Caco-2 (cell line): ENCODE results near the gene SSRP1. TPM values are rescaled to one million over a fixed set of nuclear protein-coding genes. Genes with fewer than 3 reads are reported as not detected.

ENCODE experiments used
- BruUV-seq: library from RNA; stranded (reverse); fragments of 400-500 nt; replicated peaks from 2 replicates; lab custom pipeline; 2021; lab: Mats Ljungman, UMichigan
- CTCF ChIA-PET: fragments of 300-600 bp; sonication (Branson Sonifier 250); formaldehyde crosslinking; loops from one replicate; lab custom pipeline; 2022; ENCODE audit warnings: antibody characterized with exemption; lab: Charles Lee
- POLR2A ChIA-PET: fragments of 300-600 bp; sonication (Branson Sonifier 250); formaldehyde crosslinking; loops from one replicate; lab custom pipeline; 2022; ENCODE audit warnings: antibody characterized with exemption; lab: Charles Lee
- DNase-seq, 2 experiments: peaks; one replicate each; pipeline versions ENCODE4 v3.0.0 to v3.0.0-alpha.2; 2020 to 2022
- H3K27me3 ChIP-seq: replicated peaks from 2 replicates; pipeline ENCODE4 v1.6.0; 2011; ENCODE audit warnings: low read length; ENCODE audit not compliant: control insufficient read depth, insufficient read depth
- H3K36me3 ChIP-seq: 2 replicates; pipeline ENCODE4 v1.5.1; 2011; ENCODE audit warnings: low read length; ENCODE audit not compliant: control insufficient read depth, insufficient read depth
- H3K4me1 ChIP-seq: fragments of 250-450 bp; sonication (Bioruptor Pico); 2 replicates; pipeline ENCODE4 v1.5.1; 2020; ENCODE audit warnings: mild to moderate bottlenecking
- H3K4me3 ChIP-seq: 2 replicates; pipeline ENCODE4 v1.5.1; 2011; ENCODE audit warnings: low read depth, mild to moderate bottlenecking, control low read depth, low read length
- H3K9me3 ChIP-seq: fragments of 250-450 bp; sonication (Bioruptor Pico); 2 replicates; pipeline ENCODE4 v1.5.1; 2020; ENCODE audit warnings: mild to moderate bottlenecking, moderate library complexity
- H3K27ac Mint-ChIP-seq: one replicate; pipeline ENCODE4 v1.8.0; 2022; ENCODE audit warnings: mixed read lengths; ENCODE audit not compliant: unreplicated experiment
- H3K27me3 Mint-ChIP-seq: one replicate; pipeline ENCODE4 v1.8.0; 2022; ENCODE audit warnings: mixed read lengths; ENCODE audit not compliant: insufficient read depth, unreplicated experiment
- H3K36me3 Mint-ChIP-seq: one replicate; pipeline ENCODE4 v1.8.0; 2022; ENCODE audit warnings: mild to moderate bottlenecking, mixed read lengths; ENCODE audit not compliant: insufficient read depth, unreplicated experiment
- H3K4me1 Mint-ChIP-seq: one replicate; pipeline ENCODE4 v1.8.0; 2022; ENCODE audit warnings: low read depth, mixed read lengths; ENCODE audit not compliant: unreplicated experiment
- H3K4me3 Mint-ChIP-seq: one replicate; pipeline ENCODE4 v1.8.0; 2022; ENCODE audit warnings: mild to moderate bottlenecking, moderate library complexity, mixed read lengths; ENCODE audit not compliant: unreplicated experiment
- H3K9me3 Mint-ChIP-seq: one replicate; pipeline ENCODE4 v1.8.0; 2022; ENCODE audit warnings: mixed read lengths; ENCODE audit not compliant: unreplicated experiment
- CTCF ChIP-seq, 2 experiments: fragments of 200-600 bp in 1 of 2; IDR thresholded peaks; 1 replicate in 1 of 2; 2 replicates in 1 of 2; pipeline versions ENCODE4 v1.5.1 to v1.8.0; 2011 to 2022; ENCODE audit warnings: antibody characterized with exemption in 1 of 2, control low read depth in 1 of 2, inconsistent platforms in 1 of 2, low read depth in 1 of 2, low read length in 1 of 2, mild to moderate bottlenecking in 1 of 2, moderate library complexity in 1 of 2; ENCODE audit not compliant: insufficient read depth in 1 of 2, severe bottlenecking in 1 of 2, unreplicated experiment in 1 of 2
- intact Hi-C: fragments of 100-400 bp; cut with micrococcal nuclease; formaldehyde crosslinking; loops from one replicate; pipeline ENCODE4 v1.10.0; 2022; ENCODE audit not compliant: unreplicated experiment
- total RNA-seq: library from RNA; stranded (reverse); gene quantifications from 2 replicates; pipeline ENCODE4 v1.2.3, GENCODE V29; 2022

The SSRP1 gene
- total RNA-seq, 1 experiment from 2014 or later = 212 TPM

GRCh38 chr11:57303280-57303989 is 32.3 kb downstream of the SSRP1 start:
- peaks cover 22% of the 10 kb centered on the region for H3K36me3 ChIP-seq
- DNase-seq = no peak
- Mint-ChIP-seq H3K4me3 (no peak overlapping the region), H3K27ac (peak overlapping the region; percentile 59), H3K4me1 (peaks cover 20% of the 10 kb centered on the region), H3K36me3 (peaks cover 90% of the 10 kb centered on the region), H3K27me3 (no peaks in the 10 kb centered on the region), H3K9me3 (no peaks in the 10 kb centered on the region)
- H3K9me3 ChIP-seq = no peaks in the 10 kb centered on the region; the same call in 1 of the 2 replicates
- H3K27me3 ChIP-seq = no peaks in the 10 kb centered on the region
- CTCF ChIA-PET = interaction anchor here (1.6 kb wide), 1 partner anchor 25 kb away, joined by 3 read pairs; no protein-coding TSS in a partner anchor
- H3K4me1 ChIP-seq = no peaks in the 10 kb centered on the region
- TF ChIP-seq CTCF (IDR thresholded peaks at IDR 0.05; ENCODE audit: insufficient read depth in 1 of 2, low read depth in 1 of 2, low read length in 1 of 2, severe bottlenecking in 1 of 2, unreplicated experiment in 1 of 2) = no peak
- POLR2A ChIA-PET = no interaction called here
- BruUV-seq = no TSS peak
- intact Hi-C loops = no loop called here
- no peak overlapping the region for H3K4me3 ChIP-seq

GRCh38 chr11:57302489-57302888 is 33.2 kb downstream of the SSRP1 start:
- H3K36me3 ChIP-seq = peaks cover 22% of the 10 kb centered on the region
- intact Hi-C loops = no loop called here
- CTCF ChIA-PET = no interaction called here

More at GRCh38 chr11:57302489-57302888, 33.2 kb downstream of the SSRP1 start:
- POLR2A ChIA-PET = no interaction called here
- no peaks in the 10 kb centered on the region; the same call in 1 of the 2 replicates for H3K9me3 ChIP-seq
- Mint-ChIP-seq H3K4me1 (peaks cover 15% of the 10 kb centered on the region), H3K36me3 (peaks cover 90% of the 10 kb centered on the region), H3K4me3 (no peak overlapping the region), H3K27ac (no peak overlapping the region), H3K27me3 (no peaks in the 10 kb centered on the region), H3K9me3 (no peaks in the 10 kb centered on the region)
- no peak for DNase-seq
- H3K4me3 ChIP-seq = no peak overlapping the region
- TF ChIP-seq CTCF (IDR thresholded peaks at IDR 0.05; ENCODE audit: insufficient read depth in 1 of 2, low read depth in 1 of 2, low read length in 1 of 2, severe bottlenecking in 1 of 2, unreplicated experiment in 1 of 2) = no peak
- no peaks in the 10 kb centered on the region for H3K27me3 ChIP-seq
- BruUV-seq = no TSS peak
- H3K4me1 ChIP-seq = no peaks in the 10 kb centered on the region
